SU-DHL-6 (cell line): ENCODE data around the gene ZFHX2.
"Not testable (repeated sequence)": the region's sequence is repeated elsewhere in the genome, so short reads cannot be mapped to it uniquely, and the experiment has no call there.

ENCODE experiments used
- CTCF ChIP-seq: fragments of 200-600 bp; sonication (generic); IDR thresholded peaks from one replicate; pipeline ENCODE4 v1.5.1; 2017; ENCODE audit warnings: antibody characterized with exemption, mild to moderate bottlenecking, low read length, moderate library complexity; ENCODE audit not compliant: insufficient read depth, poor library complexity, severe bottlenecking
- EZH2phosphoT487 ChIP-seq: fragments of 200-600 bp; sonication (generic), shearing (Covaris generic); conservative IDR thresholded peaks from 2 replicates; pipeline ENCODE4 v1.6.1; 2018; ENCODE audit warnings: mild to moderate bottlenecking, antibody characterized with exemption, low read length, moderate library complexity, mixed read lengths

DNA sequence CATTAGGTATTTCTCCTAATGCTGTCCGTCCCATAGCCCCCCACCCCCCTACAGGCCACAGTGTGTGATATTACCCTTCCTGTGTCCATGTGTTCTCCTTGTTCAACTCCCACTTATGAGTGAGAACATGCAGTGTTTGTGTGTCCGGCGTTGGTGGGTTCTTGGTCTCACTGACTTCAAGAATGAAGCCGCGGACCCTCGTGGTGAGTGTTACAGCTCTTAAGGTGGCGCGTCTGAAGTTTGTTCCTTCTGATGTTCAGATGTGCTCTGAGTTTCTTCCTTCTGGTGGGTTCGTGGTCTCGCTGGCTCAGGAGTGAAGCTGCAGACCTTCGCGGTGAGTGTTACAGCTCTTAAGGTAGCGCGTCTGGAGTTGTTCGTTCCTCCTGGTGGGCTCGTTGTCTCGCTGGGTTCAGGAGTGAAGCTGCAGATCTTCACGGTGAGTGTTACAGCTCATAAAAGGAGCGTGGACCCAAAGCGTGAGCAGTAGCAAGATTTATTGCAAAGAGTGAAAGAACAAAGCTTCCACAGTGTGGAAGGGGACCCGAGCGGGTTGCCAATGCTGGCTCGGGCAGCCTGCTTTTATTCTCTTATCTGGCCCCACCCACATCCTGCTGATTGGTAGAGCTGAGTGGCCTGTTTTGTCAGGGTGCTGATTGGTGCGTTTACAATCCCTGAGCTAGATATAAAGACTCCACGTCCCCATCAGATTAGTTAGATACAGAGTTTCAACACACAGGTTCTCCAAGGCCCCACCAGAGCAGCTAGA is 32.4 kb upstream of the ZFHX2 start:
- TF ChIP-seq EZH2phosphoT487, CTCF: not testable (repeated sequence)
